Heart left ventricle (tissue), 13 donors: Measurements from ENCODE around the gene YARS1.

ENCODE experiments used
- POLR2A ChIP-seq, 2 donors: fragments of 450-650 bp; IDR thresholded peaks; one replicate each; pipeline ENCODE4 v1.6.1; 2017; ENCODE audit warnings: antibody characterized with exemption in 2 of 2, mild to moderate bottlenecking in 2 of 2, moderate library complexity in 2 of 2
- TF ChIP-seq, protein P1 (sequence below), 12 donors: fragments of 200-600 bp; sonication (generic) in 4 of 12; IDR thresholded peaks; one replicate each; pipeline versions ENCODE4 v1.5.0 to v1.8.0; 2018 to 2022; ENCODE audit warnings: antibody characterized with exemption in 12 of 12, mild to moderate bottlenecking in 5 of 12
- donor health status: ischemic (EF 13 %, LVEDD 7.1; RV severe dilation, severe dysfunction).
- donor health status: DM: no; HTN: yes; CAD: no.
- donor health status: DM: no; HTN: no; CAD: no.
- donor health status: ischemic (EF 25% LVEDD 6.9; RV normal size, moderate dysfunction).
- donor health status: ischemic (EF 25% LVEDD 5.7; RV mildly dilated, moderate dysfunction).
- donor health status: ischemic (EF 35%, LVEDD 5.7; RV mildly dilated, moderate dysfunction).
- donor health status: nonischemic (EF 11% LVEDD 7.7; RV severe dilation, severe dysfunction).
- donor health status: DM: yes; HTN: yes; CAD: no.
- donor health status: PGD.
- donor health status: ischemic (EF 29% LVEDD 5.4; RV normal size, mild dysfunction).
- donor health status: nonischemic (EF 23%, LVEDD 6.1; RV moderate dilation, normal function).

DNA sequence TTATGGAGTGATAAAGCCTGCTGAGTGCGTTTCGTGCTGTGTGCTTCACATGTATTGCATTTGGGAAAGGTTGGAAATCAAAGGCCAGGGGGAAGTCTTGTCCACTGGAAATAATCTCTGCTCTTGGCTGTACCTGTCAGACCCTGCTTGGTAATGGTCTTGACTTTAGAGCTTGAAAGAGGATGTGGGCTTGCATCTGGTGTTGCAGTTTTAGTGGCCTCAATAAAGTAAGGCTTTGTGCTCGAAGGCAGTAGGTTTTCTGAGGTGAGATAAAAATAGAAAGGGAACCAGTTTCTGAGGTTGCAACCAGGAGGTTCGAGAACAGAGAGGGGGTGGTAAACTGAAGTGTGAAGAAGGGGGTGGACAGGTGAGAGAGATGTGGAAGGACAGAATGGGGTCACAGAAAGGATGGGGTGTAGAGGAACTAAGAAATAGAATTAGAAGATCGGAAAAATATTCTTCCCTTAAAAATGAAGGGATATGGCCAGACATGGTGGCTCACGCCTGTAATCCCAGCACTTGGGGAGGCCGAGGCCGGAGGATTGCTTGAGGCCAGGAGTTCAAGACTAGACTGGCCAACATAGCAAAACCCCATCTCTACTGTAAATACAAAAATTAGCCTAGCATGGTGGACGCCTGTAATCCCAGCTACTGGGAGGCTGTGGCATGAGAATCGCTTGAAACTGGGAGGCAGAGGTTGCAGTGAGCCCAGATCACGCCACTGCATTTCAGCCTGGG lies 1.8 kb upstream of the YARS1 start:
- TF ChIP-seq, protein P1, sequence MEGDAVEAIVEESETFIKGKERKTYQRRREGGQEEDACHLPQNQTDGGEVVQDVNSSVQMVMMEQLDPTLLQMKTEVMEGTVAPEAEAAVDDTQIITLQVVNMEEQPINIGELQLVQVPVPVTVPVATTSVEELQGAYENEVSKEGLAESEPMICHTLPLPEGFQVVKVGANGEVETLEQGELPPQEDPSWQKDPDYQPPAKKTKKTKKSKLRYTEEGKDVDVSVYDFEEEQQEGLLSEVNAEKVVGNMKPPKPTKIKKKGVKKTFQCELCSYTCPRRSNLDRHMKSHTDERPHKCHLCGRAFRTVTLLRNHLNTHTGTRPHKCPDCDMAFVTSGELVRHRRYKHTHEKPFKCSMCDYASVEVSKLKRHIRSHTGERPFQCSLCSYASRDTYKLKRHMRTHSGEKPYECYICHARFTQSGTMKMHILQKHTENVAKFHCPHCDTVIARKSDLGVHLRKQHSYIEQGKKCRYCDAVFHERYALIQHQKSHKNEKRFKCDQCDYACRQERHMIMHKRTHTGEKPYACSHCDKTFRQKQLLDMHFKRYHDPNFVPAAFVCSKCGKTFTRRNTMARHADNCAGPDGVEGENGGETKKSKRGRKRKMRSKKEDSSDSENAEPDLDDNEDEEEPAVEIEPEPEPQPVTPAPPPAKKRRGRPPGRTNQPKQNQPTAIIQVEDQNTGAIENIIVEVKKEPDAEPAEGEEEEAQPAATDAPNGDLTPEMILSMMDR (IDR thresholded peaks at IDR 0.05) = no peak
- no peak for TF ChIP-seq POLR2A (IDR thresholded peaks at IDR 0.05)
